Measurements from ENCODE around the gene GLIPR1L1. TPM values are rescaled to one million over a fixed set of nuclear protein-coding genes. Genes with fewer than 3 reads are reported as not detected.
A peak's percentile ranks its signal among the peaks of the same experiment; 100 is the strongest.

GLIPR1L1 gene
- total RNA-seq, 3 donors from 2014 or later (not counting 1 experiment from before 2014, with no cell fraction given) = not detected

DNA sequence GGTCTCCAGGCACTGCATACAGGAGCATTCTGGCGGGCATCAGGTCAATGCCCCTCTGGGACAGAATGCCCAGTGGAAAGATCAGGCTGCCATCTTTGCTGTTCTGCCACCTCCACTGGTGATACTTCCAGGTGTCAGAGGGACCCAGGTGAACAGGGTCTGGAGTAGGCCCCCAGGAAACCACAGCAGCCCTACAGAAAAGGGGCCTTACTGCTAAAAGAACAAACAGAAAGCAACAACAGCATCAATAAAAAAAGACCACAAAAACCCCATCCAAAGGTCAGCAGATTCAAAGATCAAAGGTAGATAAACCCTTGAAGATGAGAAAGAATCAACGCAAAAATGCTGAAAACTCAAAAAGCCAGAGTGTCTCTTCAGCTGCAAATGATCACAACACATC is 15.9 kb downstream of the GLIPR1L1 start:
- Histone ChIP-seq H3K4me3 (ENCODE audit: low read length) (no peak overlapping the region), H3K9me3 (ENCODE audit: control insufficient read depth, insufficient read depth, low read length) (no peaks in the 10 kb centered on the region), H3K27ac (ENCODE audit: low read length) (no peak overlapping the region), H3K4me1 (ENCODE audit: control insufficient read depth, insufficient read depth, low read length) (peaks cover 8% of the 10 kb centered on the region), H3K27me3 (ENCODE audit: control insufficient read depth, insufficient read depth, low read length) (no peaks in the 10 kb centered on the region), H3K36me3 (ENCODE audit: control insufficient read depth, insufficient read depth, low read length) (no peaks in the 10 kb centered on the region)
- Mint-ChIP-seq H3K27me3 (ENCODE audit: low read depth in 2 of 2) (no peaks in the 10 kb centered on the region), H3K4me1 (peaks cover 0 to 9% of the 10 kb centered on the region in 2 donors), H3K9me3 (peaks cover 6 to 8% of the 10 kb centered on the region in 2 donors), H3K36me3 (peaks cover 15% of the 10 kb centered on the region), H3K27ac (no peak overlapping the region), H3K4me3 (no peak overlapping the region)
- 53% methylated on average over 2 of the region's 2 CpGs for WGBS (ENCODE audit: insufficient coverage)
- TF ChIP-seq, protein P1, sequence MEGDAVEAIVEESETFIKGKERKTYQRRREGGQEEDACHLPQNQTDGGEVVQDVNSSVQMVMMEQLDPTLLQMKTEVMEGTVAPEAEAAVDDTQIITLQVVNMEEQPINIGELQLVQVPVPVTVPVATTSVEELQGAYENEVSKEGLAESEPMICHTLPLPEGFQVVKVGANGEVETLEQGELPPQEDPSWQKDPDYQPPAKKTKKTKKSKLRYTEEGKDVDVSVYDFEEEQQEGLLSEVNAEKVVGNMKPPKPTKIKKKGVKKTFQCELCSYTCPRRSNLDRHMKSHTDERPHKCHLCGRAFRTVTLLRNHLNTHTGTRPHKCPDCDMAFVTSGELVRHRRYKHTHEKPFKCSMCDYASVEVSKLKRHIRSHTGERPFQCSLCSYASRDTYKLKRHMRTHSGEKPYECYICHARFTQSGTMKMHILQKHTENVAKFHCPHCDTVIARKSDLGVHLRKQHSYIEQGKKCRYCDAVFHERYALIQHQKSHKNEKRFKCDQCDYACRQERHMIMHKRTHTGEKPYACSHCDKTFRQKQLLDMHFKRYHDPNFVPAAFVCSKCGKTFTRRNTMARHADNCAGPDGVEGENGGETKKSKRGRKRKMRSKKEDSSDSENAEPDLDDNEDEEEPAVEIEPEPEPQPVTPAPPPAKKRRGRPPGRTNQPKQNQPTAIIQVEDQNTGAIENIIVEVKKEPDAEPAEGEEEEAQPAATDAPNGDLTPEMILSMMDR (IDR thresholded peaks at IDR 0.05) = no peak
- ATAC-seq = no peak
- no peak for DNase-seq
- intact Hi-C loops (cut with micrococcal nuclease) = no loop called here

DNA sequence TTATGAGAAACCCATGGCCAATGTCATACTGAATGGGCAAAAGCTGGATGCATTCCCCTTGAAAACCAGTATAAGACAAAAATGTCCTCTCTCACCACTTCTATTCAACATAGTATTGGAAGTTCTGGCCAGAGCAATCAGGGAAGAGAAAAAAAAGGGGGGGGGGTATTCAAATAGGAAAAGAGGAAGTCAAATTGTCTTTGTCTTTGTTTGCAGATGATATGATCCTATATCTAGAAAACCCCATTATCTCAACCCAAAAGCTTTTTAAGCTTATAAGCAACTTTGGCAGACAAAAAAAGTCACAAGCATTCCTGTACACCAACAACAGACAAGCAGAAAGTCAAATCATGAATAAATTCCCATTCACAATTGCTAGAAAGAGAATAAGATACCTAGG is 19.5 kb downstream of the GLIPR1L1 start:
- ATAC-seq (no peak), DNase-seq (no peak)
- Mint-ChIP-seq H3K27ac (no peak overlapping the region), H3K4me3 (no peak overlapping the region), H3K4me1 (peaks cover 0 to 9% of the 10 kb centered on the region in 2 donors), H3K36me3 (peaks cover 15% of the 10 kb centered on the region), H3K9me3 (peaks cover 6 to 8% of the 10 kb centered on the region in 2 donors), H3K27me3 (ENCODE audit: low read depth in 2 of 2) (no peaks in the 10 kb centered on the region)
- Histone ChIP-seq H3K27me3 (ENCODE audit: control insufficient read depth, insufficient read depth, low read length) (no peaks in the 10 kb centered on the region), H3K4me1 (ENCODE audit: control insufficient read depth, insufficient read depth, low read length) (peaks cover 8% of the 10 kb centered on the region), H3K9me3 (ENCODE audit: control insufficient read depth, insufficient read depth, low read length) (no peaks in the 10 kb centered on the region), H3K4me3 (ENCODE audit: low read length) (no peak overlapping the region), H3K27ac (ENCODE audit: low read length) (no peak overlapping the region), H3K36me3 (ENCODE audit: control insufficient read depth, insufficient read depth, low read length) (no peaks in the 10 kb centered on the region)
- TF ChIP-seq, protein P1 (IDR thresholded peaks at IDR 0.05) = no peak
- intact Hi-C loops (cut with micrococcal nuclease) = no loop called here

DNA sequence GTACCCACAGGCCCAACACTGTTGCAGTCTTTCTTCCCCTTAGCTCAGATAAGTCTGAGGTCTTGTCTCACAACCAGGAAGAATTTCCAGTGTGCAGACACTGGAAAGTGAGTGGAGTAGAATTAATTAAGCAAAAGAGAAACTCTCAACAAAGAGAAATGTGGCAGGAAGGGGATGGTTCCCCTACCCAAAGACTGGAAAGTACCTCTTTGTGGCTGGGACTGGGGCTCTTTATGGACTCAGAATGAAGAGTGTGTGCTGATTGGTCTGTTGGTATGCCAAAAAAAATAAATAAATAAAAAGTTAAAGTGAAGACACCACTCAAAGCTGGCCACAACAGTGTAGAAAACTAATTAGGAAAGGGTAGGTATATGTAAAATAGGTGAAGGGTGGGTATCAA is 26.4 kb downstream of the GLIPR1L1 start:
- Histone ChIP-seq H3K4me1 (ENCODE audit: control insufficient read depth, insufficient read depth, low read length) (no peaks in the 10 kb centered on the region), H3K36me3 (ENCODE audit: control insufficient read depth, insufficient read depth, low read length) (no peaks in the 10 kb centered on the region), H3K27ac (ENCODE audit: low read length) (no peak overlapping the region), H3K27me3 (ENCODE audit: control insufficient read depth, insufficient read depth, low read length) (no peaks in the 10 kb centered on the region), H3K4me3 (ENCODE audit: low read length) (no peak overlapping the region), H3K9me3 (ENCODE audit: control insufficient read depth, insufficient read depth, low read length) (no peaks in the 10 kb centered on the region)
- intact Hi-C loops (cut with micrococcal nuclease) = no loop called here
- Mint-ChIP-seq H3K9me3 (no peaks in the 10 kb centered on the region), H3K36me3 (no peaks in the 10 kb centered on the region), H3K27me3 (ENCODE audit: low read depth in 2 of 2) (no peaks in the 10 kb centered on the region), H3K4me1 (no peaks in the 10 kb centered on the region), H3K4me3 (no peak overlapping the region), H3K27ac (no peak overlapping the region)
- TF ChIP-seq, protein P1 (IDR thresholded peaks at IDR 0.05) = no peak
- DNase-seq = peak in 1 of 2 donors; percentile 14
- ATAC-seq = peak in 1 of 3 donors; percentile 51

DNA sequence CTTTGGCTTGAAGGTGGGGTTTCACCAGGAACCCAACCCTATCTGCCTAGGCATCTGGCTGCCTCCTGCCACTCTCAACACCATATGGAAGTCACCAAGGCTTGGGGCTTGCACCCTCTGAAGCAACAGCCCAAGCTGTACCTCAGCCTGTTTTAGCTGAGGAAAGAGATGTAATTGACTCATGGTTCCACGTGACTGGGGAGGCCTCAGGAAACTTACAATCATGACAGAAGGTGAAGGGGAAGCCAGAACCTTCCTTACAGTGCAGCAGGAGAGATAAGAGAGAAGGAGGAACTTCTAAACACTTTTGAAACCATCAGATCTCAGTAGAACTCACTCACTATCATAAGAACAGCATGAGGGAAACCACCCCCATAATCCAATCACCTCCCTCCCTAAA is 26.9 kb downstream of the GLIPR1L1 start:
- Histone ChIP-seq H3K4me3 (ENCODE audit: low read length) (no peak overlapping the region), H3K27ac (ENCODE audit: low read length) (no peak overlapping the region), H3K27me3 (ENCODE audit: control insufficient read depth, insufficient read depth, low read length) (no peaks in the 10 kb centered on the region), H3K9me3 (ENCODE audit: control insufficient read depth, insufficient read depth, low read length) (no peaks in the 10 kb centered on the region), H3K4me1 (ENCODE audit: control insufficient read depth, insufficient read depth, low read length) (no peaks in the 10 kb centered on the region), H3K36me3 (ENCODE audit: control insufficient read depth, insufficient read depth, low read length) (no peaks in the 10 kb centered on the region)
- Mint-ChIP-seq H3K9me3 (no peaks in the 10 kb centered on the region), H3K36me3 (no peaks in the 10 kb centered on the region), H3K27me3 (ENCODE audit: low read depth in 2 of 2) (no peaks in the 10 kb centered on the region), H3K27ac (no peak overlapping the region), H3K4me3 (no peak overlapping the region), H3K4me1 (no peaks in the 10 kb centered on the region)
- DNase-seq (no peak), ATAC-seq (no peak)
- intact Hi-C loops (cut with micrococcal nuclease) = no loop called here
- 45% methylated on average over 1 of the region's 1 CpG for WGBS (ENCODE audit: insufficient coverage)
- TF ChIP-seq, protein P1 (IDR thresholded peaks at IDR 0.05) = no peak
